Inflammatory macrophage (primary cell): ENCODE results near the gene SPRED3.
"Not testable (repeated sequence)": the region's sequence is repeated elsewhere in the genome, so short reads cannot be mapped to it uniquely, and the experiment has no call there.

ENCODE experiments used
- DNase-seq, 2 donors: peaks; one replicate each; pipeline ENCODE4 v3.0.0-alpha.2; 2020 to 2022
- total RNA-seq, 18 experiments: gene quantifications; one replicate each; lab custom pipeline; 2026; ENCODE audit warnings: mixed read lengths in 6 of 18, inconsistent platforms in 2 of 18; lab: John Stamatoyannopoulos, UW

The SPRED3 gene, protein sequence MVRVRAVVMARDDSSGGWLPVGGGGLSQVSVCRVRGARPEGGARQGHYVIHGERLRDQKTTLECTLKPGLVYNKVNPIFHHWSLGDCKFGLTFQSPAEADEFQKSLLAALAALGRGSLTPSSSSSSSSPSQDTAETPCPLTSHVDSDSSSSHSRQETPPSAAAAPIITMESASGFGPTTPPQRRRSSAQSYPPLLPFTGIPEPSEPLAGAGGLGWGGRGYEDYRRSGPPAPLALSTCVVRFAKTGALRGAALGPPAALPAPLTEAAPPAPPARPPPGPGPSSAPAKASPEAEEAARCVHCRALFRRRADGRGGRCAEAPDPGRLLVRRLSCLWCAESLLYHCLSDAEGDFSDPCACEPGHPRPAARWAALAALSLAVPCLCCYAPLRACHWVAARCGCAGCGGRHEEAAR
- total RNA-seq, result 0 to 0.41 (median 0.16) reads per million in 18 experiments

DNA sequence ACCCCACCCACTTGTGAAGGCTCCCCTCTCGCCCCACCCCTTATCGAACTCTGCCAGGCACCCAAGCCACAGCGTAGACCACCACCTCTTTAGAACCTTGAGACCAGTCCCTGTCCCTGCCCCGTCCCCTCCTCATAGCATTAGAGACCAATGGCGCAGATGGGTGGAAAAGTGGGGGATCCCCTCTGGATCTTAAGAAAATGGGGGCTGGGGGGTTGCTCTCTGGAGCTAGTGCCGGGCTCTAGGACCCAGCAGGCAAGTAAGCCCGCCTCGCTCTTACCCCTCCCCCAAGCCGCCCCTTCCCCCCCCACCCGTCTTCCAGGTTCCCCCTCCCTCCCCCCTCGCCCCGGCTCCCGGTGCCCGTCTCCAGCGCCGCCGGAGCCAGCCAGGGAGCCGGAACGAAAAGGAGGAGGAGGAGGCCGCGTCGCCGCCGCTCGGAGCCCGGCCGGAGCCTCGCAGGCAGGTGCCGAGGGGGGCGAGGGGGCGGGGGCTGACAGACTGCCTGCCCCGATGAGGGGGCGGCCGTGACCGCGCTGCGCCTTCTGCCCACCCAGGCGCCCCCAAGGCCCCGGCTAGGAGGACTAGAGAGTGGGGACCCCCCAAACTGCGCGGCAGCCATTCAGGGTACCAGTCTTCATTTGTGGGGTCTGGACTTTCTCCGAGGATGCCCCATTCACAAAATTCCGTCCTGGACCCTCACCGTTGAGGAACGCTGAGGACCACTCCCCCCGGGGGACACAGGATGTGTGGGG, at the start of gene SPRED3:
Gene SPRED3 (plus strand): TSS at position 349 of the 752 bp plus-strand sequence. CDS start 1,606 bp downstream, outside the sequence.
- no peak for DNase-seq

GRCh38 chr19:38339011-38339410, 49.5 kb upstream of the SPRED3 start:
- not testable (repeated sequence) for DNase-seq

DNA sequence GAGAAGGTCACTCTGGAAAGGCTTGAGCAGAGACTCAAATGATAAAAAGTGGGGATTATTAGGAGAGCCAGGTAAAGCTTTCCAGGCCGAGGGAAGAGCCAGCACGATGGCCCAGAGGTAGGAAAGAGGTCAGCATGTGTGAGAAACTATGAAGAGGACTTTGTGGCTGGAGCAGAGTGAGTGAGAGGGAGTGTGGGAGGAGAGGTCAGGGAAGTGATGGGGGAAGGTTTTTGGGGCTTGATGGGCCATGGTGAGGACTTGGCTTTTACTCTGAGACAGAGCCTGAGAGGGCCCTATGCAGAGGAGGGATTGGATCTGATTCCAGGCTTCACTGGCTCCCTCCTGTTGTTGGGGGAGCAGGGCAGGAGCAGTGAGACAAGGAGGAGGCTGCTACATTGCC, 47.6 kb upstream of the SPRED3 start:
- no peak for DNase-seq

GRCh38 chr19:38346837-38347236, 41.7 kb upstream of the SPRED3 start:
- no peak for DNase-seq

GRCh38 chr19:38350883-38351282, 37.6 kb upstream of the SPRED3 start:
- no peak for DNase-seq

DNA sequence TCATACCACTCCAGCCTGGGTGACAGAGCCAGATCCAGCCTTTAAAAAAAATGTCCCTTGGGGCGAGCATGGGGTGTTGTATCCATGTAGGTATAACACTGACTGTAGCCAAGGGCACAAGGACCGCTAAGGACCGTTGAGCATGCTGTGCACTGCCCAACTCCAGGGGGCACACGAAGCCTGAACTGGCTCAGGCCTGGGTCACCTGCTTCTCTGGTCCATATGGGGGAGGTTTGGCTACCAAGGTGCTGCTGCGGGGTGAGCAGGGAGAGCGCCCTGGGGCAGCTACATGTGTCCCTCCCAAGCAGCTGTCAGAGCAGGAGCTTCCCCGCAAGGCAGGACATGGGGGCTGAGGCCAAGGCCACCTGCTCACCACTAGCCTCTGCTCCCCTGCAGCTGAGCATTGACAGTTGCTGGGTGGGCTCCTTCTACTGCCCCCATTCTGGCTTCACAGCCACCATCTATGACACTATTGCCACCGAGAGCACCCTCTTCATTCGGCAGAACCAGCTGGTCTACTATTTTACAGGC, 36.6 kb upstream of the SPRED3 start:
- DNase-seq, result no peak

DNA sequence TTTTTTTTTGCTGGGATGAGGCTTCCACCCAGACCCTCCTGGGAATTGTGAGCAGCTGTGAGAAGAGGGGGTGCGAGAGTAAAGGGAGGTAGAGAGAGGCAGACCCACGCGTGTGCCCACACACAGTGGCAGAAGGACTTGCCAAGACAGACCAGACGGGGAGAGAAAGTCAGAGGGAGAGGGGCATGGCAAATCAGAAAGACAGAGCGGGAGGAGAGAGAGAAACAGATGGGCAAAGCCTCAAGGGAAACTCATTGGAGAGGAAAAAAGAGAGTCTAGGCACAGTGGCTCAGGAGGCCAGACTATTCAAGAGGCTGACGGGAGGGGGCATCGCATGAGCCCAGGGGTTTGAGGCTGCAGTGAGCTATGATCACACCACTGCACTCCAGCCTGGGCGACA, 35.9 kb upstream of the SPRED3 start:
- DNase-seq, result no peak

DNA sequence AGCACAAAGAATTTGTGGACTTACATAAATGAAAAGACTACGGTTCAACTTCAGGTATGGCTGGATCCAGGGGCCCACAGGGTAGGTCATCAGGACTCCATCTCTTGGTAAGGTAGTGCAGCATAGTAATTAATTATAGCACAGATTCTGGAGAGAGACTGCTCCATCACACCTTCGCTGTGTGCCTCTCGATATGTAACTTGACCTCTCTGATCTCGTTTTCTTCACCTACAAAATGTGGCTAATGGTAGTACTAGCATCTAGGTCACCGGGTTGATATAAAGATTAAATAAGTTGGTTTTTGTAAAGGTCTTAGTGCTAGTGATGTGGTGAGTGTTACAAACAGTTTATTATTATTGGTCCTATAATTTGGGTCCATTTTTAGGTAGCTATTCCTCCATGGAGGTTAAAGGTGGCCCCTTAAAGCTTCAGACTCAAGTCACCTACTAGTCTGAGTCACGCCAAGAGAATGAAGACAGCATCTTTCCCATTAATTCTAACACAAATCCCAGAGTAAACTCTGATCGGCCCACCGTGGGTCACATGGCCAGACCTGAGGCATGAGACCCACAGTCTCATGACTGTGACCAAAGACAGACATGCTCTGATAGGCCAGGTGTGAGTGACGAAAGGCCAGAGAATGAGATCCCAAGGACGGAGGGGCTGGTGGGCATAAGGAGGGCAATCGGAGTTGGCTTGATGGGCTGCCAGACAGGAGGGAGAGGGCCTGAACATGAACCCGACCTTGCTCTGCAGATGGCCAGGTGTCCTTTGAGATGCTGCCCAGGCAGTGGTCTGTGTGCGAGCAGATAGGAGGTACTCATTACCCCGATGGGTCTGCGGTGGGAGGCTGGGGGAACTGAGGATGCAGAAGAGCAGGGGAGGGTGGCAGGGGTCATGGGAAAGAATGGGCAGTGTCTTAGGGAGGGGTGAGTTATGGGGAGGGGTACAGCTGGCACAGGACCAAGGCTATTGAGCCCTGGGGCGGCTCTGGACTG, 32.5 kb upstream of the SPRED3 start:
- DNase-seq, result no peak

DNA sequence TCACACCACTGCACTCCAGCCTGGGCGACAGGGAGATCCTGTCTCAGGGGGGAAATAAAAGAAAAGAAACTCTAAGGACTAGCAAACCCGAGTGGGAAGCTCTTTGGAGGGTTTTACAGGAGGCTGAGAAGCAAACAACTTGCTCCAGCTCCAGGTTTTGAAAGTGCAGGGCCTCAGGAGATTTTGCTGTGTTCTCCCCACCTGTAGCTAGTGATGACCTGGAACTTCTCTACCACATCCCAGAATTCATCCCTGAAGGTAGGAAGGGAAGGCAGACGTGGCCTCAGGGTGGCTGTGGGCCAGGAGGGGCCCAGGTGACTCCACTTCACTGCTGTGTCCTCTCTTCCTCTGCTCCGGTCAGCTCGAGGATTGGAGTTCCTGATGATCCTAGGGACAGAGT, 30.4 kb upstream of the SPRED3 start:
- no peak for DNase-seq

- DNase-seq, result no peak
Observed at GRCh38 chr19:38359242-38360021, 29.1 kb upstream of the SPRED3 start.

DNA sequence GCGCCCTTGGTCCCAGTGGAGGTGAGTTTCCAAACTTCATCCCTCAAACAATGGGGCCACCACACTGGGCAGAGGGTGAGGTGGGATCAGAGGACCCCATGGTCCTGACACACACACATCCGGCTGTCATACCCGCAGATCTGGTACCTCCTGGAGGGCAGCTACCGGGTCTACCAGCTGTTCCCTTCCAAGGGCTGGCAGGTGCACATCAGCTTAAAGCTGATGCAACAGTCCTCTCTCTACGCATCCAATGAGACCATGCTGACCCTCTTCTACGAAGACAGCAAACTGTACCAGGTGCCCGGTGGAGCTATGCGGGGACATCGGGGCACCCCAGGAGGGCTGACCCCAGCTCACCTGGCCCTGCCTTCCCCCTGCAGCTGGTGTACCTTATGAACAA, 28.1 kb upstream of the SPRED3 start:
- no peak for DNase-seq

GRCh38 chr19:38360839-38361631, 27.5 kb upstream of the SPRED3 start:
- peak in 1 of 2 donors; percentile 15 for DNase-seq

- DNase-seq, result peak; percentile 63 to 85
Observed at GRCh38 chr19:38361633-38362075, 26.8 kb upstream of the SPRED3 start.

DNA sequence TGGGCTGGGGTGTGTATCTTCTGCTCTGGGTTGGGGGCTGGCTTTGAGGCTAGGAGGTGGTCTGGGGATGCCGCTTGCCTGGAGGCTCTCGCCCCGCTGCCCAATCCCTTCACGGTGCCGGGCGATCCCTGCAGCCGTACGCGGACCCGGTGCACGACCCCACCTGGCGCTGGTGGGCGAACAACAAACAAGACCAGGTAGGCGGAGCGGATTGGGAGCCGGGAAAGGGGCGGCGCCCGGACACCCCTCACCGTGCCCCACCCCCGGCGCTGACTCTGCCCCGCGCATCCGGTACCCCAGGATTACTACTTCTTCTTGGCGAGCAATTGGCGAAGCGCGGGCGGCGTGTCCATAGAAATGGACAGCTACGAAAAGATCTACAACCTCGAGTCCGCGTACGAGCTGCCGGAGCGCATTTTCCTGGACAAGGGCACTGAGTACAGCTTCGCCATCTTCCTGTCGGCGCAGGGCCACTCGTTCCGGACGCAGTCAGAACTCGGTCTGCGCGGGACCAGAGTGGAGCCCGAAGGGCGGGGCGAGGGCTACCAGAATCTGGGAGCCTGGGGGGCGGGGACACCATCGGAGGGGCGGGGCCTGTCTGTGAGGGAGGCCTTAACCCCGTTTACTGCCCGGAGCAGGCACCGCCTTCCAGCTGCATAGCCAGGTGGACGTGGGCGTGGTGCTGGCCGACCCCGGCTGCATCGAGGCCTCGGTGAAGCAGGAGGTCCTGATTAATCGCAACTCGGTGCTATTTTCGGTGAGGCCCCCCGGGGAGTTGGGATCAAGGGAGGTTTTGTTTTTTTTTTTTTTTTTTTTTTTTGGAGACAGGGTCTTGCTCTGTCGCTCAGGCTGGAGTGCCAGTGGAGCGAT, 26.2 kb upstream of the SPRED3 start:
- DNase-seq, result peak; percentile 85 to 86

- not testable (repeated sequence) for DNase-seq
Observed at GRCh38 chr19:38362946-38363688, 25.4 kb upstream of the SPRED3 start.

- DNase-seq, result no peak
Observed at GRCh38 chr19:38367041-38367440, 21.5 kb upstream of the SPRED3 start.

DNA sequence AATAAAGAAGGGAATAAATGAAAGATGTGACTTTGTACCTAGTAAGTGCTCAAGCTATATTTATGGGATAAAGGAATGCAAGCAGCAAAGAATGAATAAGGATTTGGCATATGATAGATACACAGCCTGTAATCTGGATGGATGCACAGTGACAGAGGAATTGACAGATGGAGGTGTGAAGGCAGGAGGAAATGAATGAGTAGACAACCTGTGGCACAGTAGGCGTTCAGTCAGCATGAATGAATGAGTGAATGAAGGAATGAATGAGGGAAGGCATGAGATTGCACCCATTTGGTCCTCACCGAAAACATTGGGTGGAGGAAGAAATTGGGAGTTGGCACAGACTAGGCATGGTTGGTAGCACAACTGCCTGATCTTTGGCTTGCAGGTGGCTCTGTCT, 18.9 kb upstream of the SPRED3 start:
- DNase-seq, result no peak

DNA sequence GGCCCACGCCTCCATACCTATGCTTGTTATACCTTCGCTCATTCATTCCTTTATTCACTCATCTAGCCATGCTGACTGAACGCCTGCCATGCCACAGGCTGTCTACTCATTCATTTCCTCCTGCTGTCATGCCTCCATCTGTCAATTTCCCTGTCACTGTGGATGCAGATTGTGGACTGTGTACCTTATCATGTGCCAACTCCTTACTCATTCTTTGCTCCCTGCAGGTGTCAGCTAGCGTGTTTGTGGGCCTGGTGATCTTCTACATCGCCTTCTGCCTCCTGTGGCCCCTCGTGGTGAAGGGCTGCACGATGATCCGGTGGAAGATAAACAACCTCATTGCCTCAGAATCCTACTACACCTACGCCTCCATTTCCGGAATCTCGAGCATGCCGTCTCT, 18.2 kb upstream of the SPRED3 start:
- DNase-seq, result no peak

GRCh38 chr19:38371081-38371480, 17.4 kb upstream of the SPRED3 start:
- no peak for DNase-seq
